MG63 (cell line): Measurements from ENCODE around the gene NHLRC4. TPM values are rescaled to one million over a fixed set of nuclear protein-coding genes. Genes with fewer than 3 reads are reported as not detected.
"Not testable (repeated sequence)": the region's sequence is repeated elsewhere in the genome, so short reads cannot be mapped to it uniquely, and the experiment has no call there.

Experiments used
- DNase-seq: peaks from one replicate; pipeline ENCODE4 v3.0.0-alpha.2; 2020
- H3K27me3 ChIP-seq: fragments of 250-450 bp; sonication (Bioruptor Pico); 2 replicates; pipeline ENCODE4 v1.5.1; 2020; ENCODE audit warnings: mild to moderate bottlenecking, moderate library complexity
- H3K36me3 ChIP-seq: fragments of 250-450 bp; sonication (Bioruptor Pico); 2 replicates; pipeline ENCODE4 v1.5.1; 2020; ENCODE audit warnings: mild to moderate bottlenecking, moderate library complexity
- H3K4me3 ChIP-seq: fragments of 250-450 bp; sonication (Bioruptor Pico); 2 replicates; pipeline ENCODE4 v1.5.1; 2020; ENCODE audit warnings: mild to moderate bottlenecking, moderate library complexity
- H3K9me3 ChIP-seq: fragments of 250-450 bp; sonication (Bioruptor Pico); 2 replicates; pipeline ENCODE4 v1.5.1; 2020; ENCODE audit warnings: mild to moderate bottlenecking, moderate library complexity
- total RNA-seq: library from RNA; depleted of rRNA; stranded (reverse); fragments of >200 nt; shearing (Covaris generic); gene quantifications from 2 replicates; pipeline ENCODE4 v1.2.3, GENCODE V29; 2014; ENCODE audit warnings: low replicate concordance; rRNA removed

NHLRC4 gene
- total RNA-seq, 1 experiment from 2014 or later, result not detected

- H3K9me3 ChIP-seq, H3K27me3 ChIP-seq, H3K4me3 ChIP-seq, H3K36me3 ChIP-seq, DNase-seq: not testable (repeated sequence)
Observed at GRCh38 chr16:597655-598054, 30.9 kb downstream of the NHLRC4 start.

- no peaks in the 10 kb centered on the region for H3K9me3 ChIP-seq
- H3K4me3 ChIP-seq, result no peak overlapping the region
- no peak for DNase-seq
- H3K36me3 ChIP-seq, result 0 out of 2 replicates have a peak, but pooled peaks cover 2% of the 10 kb centered on the region
- H3K27me3 ChIP-seq, result no peaks in the 10 kb centered on the region
Observed at GRCh38 chr16:598823-599739, 32.3 kb downstream of the NHLRC4 start.

- Histone ChIP-seq H3K4me3 (no peak overlapping the region), H3K36me3 (peaks cover 12% of the 10 kb centered on the region), H3K27me3 (no peaks in the 10 kb centered on the region), H3K9me3 (peaks cover 10% of the 10 kb centered on the region)
- DNase-seq, result no peak
Observed at GRCh38 chr16:600781-601180, 34.0 kb downstream of the NHLRC4 start.

- no peaks in the 10 kb centered on the region for H3K27me3 ChIP-seq
- peaks cover 10% of the 10 kb centered on the region for H3K36me3 ChIP-seq
- H3K9me3 ChIP-seq, result peaks cover 10% of the 10 kb centered on the region
- no peak for DNase-seq
- H3K4me3 ChIP-seq, result no peak overlapping the region
Observed at GRCh38 chr16:603933-604332, 37.1 kb downstream of the NHLRC4 start.

- DNase-seq, result no peak
- no peak overlapping the region for H3K4me3 ChIP-seq
- H3K36me3 ChIP-seq, result peaks cover 10% of the 10 kb centered on the region
- H3K27me3 ChIP-seq, result no peaks in the 10 kb centered on the region
- peaks cover 10% of the 10 kb centered on the region for H3K9me3 ChIP-seq
Observed at GRCh38 chr16:606656-607307, 40.0 kb downstream of the NHLRC4 start.

- no peak overlapping the region for H3K4me3 ChIP-seq
- H3K27me3 ChIP-seq, result no peaks in the 10 kb centered on the region
- no peak for DNase-seq
- peaks cover 10% of the 10 kb centered on the region for H3K9me3 ChIP-seq
- peaks cover 10% of the 10 kb centered on the region for H3K36me3 ChIP-seq
Observed at GRCh38 chr16:608019-608418, 41.2 kb downstream of the NHLRC4 start.

- no peak overlapping the region for H3K4me3 ChIP-seq
- no peak for DNase-seq
- peaks cover 10% of the 10 kb centered on the region for H3K36me3 ChIP-seq
- no peaks in the 10 kb centered on the region for H3K27me3 ChIP-seq
- H3K9me3 ChIP-seq, result peaks cover 10% of the 10 kb centered on the region
Observed at GRCh38 chr16:609316-609715, 42.5 kb downstream of the NHLRC4 start.

GRCh38 chr16:609984-610383 lies 43.2 kb downstream of the NHLRC4 start:
- Histone ChIP-seq H3K4me3 (no peak overlapping the region), H3K9me3 (peaks cover 4% of the 10 kb centered on the region), H3K27me3 (no peaks in the 10 kb centered on the region), H3K36me3 (peaks cover 4% of the 10 kb centered on the region)
- DNase-seq, result no peak

GRCh38 chr16:610513-611381 lies 43.9 kb downstream of the NHLRC4 start:
- H3K36me3 ChIP-seq, result no peaks in the 10 kb centered on the region
- no peak for DNase-seq
- H3K9me3 ChIP-seq, result no peaks in the 10 kb centered on the region
- H3K27me3 ChIP-seq, result no peaks in the 10 kb centered on the region
- H3K4me3 ChIP-seq, result no peak overlapping the region

- Histone ChIP-seq H3K4me3 (no peak overlapping the region), H3K27me3 (no peaks in the 10 kb centered on the region), H3K9me3 (no peaks in the 10 kb centered on the region), H3K36me3 (no peaks in the 10 kb centered on the region)
- no peak for DNase-seq
Observed at GRCh38 chr16:615122-615521, 48.3 kb downstream of the NHLRC4 start.

GRCh38 chr16:616733-617586 lies 50.2 kb downstream of the NHLRC4 start:
- H3K36me3 ChIP-seq, result no peaks in the 10 kb centered on the region
- H3K4me3 ChIP-seq, result no peak overlapping the region
- no peak for DNase-seq
- no peaks in the 10 kb centered on the region for H3K9me3 ChIP-seq
- H3K27me3 ChIP-seq, result no peaks in the 10 kb centered on the region

GRCh38 chr16:617855-618254 lies 51.0 kb downstream of the NHLRC4 start:
- no peaks in the 10 kb centered on the region for H3K36me3 ChIP-seq
- no peaks in the 10 kb centered on the region for H3K27me3 ChIP-seq
- DNase-seq, result no peak
- H3K4me3 ChIP-seq, result no peak overlapping the region
- H3K9me3 ChIP-seq, result no peaks in the 10 kb centered on the region

Other genes starting within 250 kb of the NHLRC4 start
- gene AXIN1, start 214.3 kb upstream of the NHLRC4 start, total RNA-seq, result 46.9 and 48.3 TPM in 2 replicates
- 172 and 192 TPM in 2 replicates for gene MRPL28, start 196.5 kb upstream of the NHLRC4 start, total RNA-seq
- gene PGAP6, start 185.0 kb upstream of the NHLRC4 start, total RNA-seq, result 34.2 and 35.5 TPM in 2 replicates
- gene NME4, start 169.8 kb upstream of the NHLRC4 start, total RNA-seq, result 188 and 350 TPM in 2 replicates
- gene DECR2, start 165.1 kb upstream of the NHLRC4 start, total RNA-seq, result 31.6 and 37.1 TPM in 2 replicates
- 33.1 and 42.8 TPM in 2 replicates for gene RAB11FIP3, start 141.4 kb upstream of the NHLRC4 start, total RNA-seq
- gene CAPN15, start 39.3 kb upstream of the NHLRC4 start, total RNA-seq, result 42.2 and 55.9 TPM in 2 replicates
- not detected in 2 replicates for gene PRR35, start 6.6 kb upstream of the NHLRC4 start, total RNA-seq
- gene PIGQ, start 3.0 kb downstream of the NHLRC4 start, total RNA-seq, result 13.1 and 31.7 TPM in 2 replicates
- gene RAB40C, start 23.1 kb downstream of the NHLRC4 start, total RNA-seq, result 12.4 and 20.8 TPM in 2 replicates
- gene WFIKKN1, start 64.0 kb downstream of the NHLRC4 start, total RNA-seq, result not detected in 2 replicates
- gene METTL26, start 69.3 kb downstream of the NHLRC4 start, total RNA-seq, result 145 and 183 TPM in 2 replicates
- 22.2 and 50.3 TPM in 2 replicates for gene MCRIP2, start 74.8 kb downstream of the NHLRC4 start, total RNA-seq
- gene WDR90, start 82.4 kb downstream of the NHLRC4 start, total RNA-seq, result 6.0 and 17.3 TPM in 2 replicates
- gene RHOT2, start 101.1 kb downstream of the NHLRC4 start, total RNA-seq, result 48.7 and 72.8 TPM in 2 replicates
- gene RHBDL1, start 108.7 kb downstream of the NHLRC4 start, total RNA-seq, result 0.16 TPM in 1 of 2 replicates, not detected in the other
- gene STUB1, start 113.4 kb downstream of the NHLRC4 start, total RNA-seq, result 301 and 418 TPM in 2 replicates
- gene JMJD8, start 117.3 kb downstream of the NHLRC4 start, total RNA-seq, result 15.1 and 66.3 TPM in 2 replicates
- gene WDR24, start 123.4 kb downstream of the NHLRC4 start, total RNA-seq, result 8.0 and 8.2 TPM in 2 replicates
- 0.16 and 0.67 TPM in 2 replicates for gene FBXL16, start 138.8 kb downstream of the NHLRC4 start, total RNA-seq
- 33.7 and 71.7 TPM in 2 replicates for gene METRN, start 148.1 kb downstream of the NHLRC4 start, total RNA-seq
- gene ANTKMT, start 154.1 kb downstream of the NHLRC4 start, total RNA-seq, result 27.0 and 44.0 TPM in 2 replicates
- 0.59 and 4.9 TPM in 2 replicates for gene CCDC78, start 159.4 kb downstream of the NHLRC4 start, total RNA-seq
- 9.4 and 13.3 TPM in 2 replicates for gene HAGHL, start 160.1 kb downstream of the NHLRC4 start, total RNA-seq
- gene CIAO3, start 174.0 kb downstream of the NHLRC4 start, total RNA-seq, result 39.0 and 72.9 TPM in 2 replicates
- gene MSLN, start 193.7 kb downstream of the NHLRC4 start, total RNA-seq, result not detected in 2 replicates
- 60.9 and 77.3 TPM in 2 replicates for gene RPUSD1, start 221.4 kb downstream of the NHLRC4 start, total RNA-seq
- gene CHTF18, start 221.6 kb downstream of the NHLRC4 start, total RNA-seq, result 18.9 and 22.6 TPM in 2 replicates
- not detected in 2 replicates for gene GNG13, start 233.7 kb downstream of the NHLRC4 start, total RNA-seq